Measurements from ENCODE around the gene MAEA.
A peak's percentile ranks its signal among the peaks of the same experiment; 100 is the strongest.
"Not testable (repeated sequence)": the region's sequence is repeated elsewhere in the genome, so short reads cannot be mapped to it uniquely, and the experiment has no call there.

Gene MAEA

DNA sequence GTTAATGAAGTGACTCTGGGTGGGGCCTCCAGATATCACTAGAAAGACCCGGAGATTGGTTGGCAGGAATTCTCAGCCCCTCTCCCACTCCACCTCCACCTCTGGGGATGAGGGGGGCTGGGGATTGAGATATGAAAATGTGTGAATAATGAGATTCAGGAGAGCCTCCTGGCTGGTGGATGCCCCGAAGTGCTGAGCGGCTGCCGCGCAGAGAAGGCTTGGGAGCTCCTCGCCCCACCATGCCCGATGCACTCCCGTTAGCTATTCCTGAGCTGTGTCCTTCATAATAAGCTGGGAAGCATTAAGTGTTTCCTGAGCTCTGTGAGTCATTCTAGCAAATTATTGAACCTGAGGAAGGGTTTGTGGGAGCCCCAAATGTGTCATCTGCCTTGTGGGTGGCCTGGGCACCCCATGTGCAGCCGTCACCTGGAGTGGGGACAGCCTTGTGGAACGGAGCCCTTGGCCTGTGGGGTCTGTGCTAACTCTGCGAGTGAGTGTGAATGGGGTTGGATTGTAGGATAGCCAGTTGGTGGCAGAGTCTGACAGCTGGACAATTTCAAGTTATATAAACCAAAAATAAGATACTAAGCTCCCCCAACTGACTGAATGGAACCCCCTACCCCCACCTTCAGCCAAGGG lies 4.4 kb upstream of the MAEA start:
- no peak for DNase-seq

DNA sequence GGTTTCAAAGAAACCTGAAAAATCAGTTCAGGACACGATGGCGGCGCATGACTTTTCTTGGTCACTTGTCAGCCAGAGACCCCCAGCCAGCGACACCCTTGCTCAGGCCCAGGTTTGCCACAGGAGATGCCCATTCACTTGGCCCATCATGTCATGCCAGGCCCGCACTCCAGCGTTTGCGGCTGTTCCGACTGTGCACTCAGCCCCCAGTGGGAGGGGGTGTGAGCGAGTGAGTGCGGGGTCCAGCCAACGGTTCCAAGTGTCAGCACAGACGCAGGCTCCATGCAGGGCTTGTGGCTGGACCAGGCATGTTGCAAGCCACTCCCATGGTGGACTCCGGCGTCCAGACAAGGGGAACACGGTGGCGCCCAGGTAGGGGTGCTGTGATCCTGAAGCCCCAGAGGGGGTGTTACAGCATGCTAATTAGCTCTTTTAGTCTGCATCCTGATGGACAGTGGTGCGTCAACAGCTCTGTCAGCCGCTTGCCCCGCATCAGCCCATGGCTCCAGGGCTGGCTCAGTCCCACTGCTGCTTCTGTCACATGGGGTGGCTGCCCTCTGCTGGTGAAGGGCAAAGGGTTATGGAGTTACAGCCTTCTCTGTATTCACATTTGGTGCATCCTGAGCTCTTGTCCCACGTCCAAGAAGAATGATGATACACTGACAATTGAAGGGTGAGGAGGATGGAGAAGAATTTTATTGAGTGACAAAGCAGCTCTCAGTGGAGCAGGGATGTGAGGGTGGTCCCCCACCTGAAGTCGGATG lies 3.7 kb upstream of the MAEA start:
- DNase-seq, result no peak

DNA sequence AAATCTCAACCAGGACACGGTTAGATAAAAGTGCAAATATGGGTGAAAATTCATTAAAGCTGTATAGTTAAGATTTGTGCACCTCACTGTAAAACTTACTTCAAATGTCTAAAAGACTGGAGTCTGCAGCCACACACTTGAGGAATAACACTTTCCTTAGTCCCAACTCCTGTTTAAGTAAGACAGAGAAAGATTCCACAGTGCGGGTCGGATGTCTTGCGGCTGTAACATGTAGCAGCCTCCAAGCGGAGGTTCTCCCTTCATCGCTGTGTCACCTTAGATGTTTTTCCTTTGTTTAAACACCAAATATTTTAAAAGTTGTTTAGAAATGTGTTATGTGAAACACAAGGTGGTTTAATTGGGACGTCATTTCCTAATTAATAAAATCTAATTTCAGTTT lies 905 bp upstream of the MAEA start:
- DNase-seq, result no peak

DNA sequence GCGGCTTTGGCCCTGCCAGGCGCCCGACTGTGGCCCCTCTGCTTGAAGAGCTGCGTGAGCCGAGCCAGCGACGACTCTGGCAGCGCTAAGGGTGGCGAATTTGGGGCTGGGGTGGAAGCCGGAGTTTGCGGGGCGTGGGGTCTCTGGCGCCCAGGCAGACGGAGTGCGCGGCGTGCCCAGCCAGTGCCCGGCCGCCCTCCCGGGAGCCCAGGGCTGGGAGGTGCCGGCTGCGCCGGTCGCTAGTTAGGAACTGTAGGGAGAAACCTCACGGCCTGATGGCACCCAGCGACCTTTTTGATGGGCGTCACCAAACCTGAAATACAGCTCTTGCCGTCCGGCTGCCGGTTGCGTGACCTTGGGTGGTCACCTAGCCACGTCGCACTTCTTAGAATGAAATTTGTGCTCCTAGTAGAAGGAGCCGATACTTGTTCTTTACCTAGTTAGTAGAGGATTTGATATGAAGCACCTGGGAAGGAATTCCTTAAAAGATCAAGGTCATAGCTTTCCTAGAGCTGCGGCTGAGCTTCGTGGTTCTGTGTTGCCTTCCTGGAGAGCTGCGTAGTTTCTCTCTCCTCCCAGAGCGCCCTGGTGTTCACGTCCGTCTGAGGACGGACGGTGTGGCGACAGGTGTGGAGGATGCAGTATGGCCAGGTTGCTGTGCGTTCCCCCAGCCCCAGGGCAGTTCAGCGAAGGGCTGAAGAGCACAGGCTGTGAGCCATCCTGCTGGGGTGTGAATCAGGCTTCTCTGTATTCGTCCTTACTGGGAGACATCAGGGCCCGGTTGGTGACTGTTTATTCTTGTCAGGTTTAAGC lies 680 bp downstream of the MAEA start:
- no peak for DNase-seq

DNA sequence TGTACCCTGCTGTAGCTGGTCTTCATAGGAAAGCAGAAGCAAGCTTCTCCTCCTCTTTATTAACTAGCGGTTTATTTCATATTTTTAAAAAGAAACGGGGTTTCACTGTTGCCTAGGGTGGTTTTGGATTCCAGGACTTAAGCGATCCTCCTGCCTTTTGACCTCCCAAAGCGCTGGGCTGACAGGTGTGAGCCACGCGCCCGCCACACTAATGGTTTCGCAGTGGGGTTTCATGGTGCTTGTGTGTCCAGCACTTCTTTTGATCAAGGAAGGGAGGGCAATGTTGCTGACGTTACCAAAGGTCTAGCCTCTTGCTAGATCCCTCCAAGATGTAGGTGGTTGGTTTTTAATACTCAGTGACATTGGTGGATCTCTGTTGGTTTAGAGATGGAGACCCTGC lies 1.4 kb downstream of the MAEA start:
- DNase-seq, result no peak

DNA sequence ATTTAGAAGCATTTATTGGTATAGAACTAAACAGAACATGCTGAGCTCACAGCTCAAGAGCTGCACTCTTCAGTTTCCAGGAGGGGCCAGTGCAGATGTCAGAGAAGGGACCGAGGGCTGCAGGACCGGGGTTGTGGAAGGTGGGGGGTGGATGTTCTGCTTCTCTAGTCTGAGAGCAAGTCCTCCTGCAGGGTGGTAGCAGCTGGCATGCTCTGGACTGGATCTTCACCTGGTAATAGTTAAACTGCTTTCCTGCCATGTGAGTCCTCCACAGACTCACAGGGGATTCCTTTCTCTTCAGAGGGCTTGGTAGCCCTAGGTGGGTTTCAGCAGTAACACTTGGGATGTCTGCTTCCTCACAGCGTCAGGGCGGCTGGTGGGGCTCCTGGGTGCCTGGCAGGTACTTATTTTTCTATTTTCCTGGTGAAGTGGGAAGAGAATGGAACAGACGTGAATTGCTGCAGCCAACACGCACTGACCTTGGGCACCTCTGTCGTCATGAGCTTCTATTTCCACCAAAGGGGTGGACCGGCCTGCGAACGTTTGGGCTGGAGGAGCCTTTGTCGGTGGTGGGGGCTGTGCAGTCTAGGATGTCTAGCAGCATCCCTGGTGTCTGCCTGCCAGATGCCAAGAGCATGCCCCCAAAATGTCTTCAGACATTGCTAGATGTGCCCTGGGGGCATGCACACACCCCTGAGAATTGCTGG lies 2.5 kb downstream of the MAEA start:
- no peak for DNase-seq

DNA sequence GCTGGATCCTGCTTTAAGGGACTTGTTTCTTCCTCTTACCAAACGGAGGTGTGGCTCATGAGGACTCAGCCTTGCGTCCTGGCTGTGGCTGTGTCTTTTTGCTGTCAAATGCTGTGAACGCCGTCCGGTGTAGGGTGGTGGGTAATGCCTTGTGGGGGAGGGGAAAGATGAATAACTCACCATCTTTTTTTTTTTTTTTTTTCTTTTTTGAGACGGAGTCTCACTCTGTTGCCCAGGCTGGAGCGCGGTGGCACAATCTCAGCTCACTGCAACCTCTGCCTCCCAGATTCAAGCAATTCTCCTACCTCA lies 3.0 kb downstream of the MAEA start:
- DNase-seq, result not testable (repeated sequence)

DNA sequence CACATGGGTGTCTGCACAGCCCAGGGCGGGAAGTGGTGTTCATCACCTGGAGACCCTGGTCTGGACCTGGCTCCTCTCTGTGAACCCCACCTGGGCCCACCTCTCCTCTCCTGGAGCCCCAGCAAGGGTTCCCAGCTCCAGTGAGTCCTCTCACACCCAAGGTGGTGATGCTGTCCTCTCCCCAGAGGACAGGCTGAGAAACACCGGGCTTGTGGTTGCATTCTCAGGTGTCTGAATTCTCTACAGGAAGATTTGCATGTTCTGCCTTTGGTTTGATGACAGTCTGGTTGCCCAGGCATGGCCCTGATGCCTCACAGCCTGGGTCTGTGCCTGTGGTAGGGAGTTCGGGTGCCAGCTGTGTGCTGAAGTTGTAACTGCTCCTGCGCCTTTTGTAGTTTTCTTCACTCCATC lies 3.8 kb downstream of the MAEA start:
- no peak for DNase-seq

DNA sequence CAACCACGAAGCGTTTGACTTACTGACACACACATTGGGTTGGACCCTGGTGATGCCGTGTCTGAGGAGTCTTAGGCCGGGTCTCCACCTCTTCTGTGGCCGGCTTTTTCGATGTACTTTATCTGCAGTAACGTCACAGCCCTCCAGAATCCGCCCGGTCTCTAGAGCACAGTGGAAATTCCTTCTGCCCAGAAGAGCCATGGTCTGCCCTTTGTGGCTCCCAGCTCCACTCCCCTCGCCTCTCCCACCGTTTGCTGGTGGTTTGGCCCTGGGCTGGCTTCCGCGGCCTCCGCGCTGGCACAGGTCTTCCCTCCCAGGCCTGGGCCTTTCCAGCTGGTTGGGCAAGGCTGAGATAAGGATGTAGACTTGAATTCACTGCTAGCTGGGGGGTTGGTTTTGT lies 4.3 kb downstream of the MAEA start:
- DNase-seq, result peak; percentile 81

DNA sequence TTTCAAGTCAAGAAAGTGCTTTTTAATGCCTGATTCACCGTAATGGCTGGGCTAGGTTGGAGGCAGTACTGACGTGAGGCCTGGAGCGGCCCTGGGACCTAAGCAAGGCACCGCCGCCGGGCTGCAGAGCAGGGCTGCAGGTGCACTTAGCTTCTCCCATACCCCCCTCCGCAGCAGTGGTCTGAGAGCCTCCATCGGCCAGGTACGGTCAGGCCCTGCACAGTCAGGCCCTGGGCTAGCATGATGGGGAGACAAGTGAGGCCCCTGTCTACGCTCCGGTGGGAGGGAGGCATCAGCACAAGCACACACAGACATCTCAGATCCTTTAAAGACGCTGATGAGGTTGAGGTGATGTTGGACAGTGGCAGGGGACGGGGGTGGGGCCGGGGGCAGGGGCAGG lies 4.7 kb downstream of the MAEA start:
- no peak for DNase-seq

DNA sequence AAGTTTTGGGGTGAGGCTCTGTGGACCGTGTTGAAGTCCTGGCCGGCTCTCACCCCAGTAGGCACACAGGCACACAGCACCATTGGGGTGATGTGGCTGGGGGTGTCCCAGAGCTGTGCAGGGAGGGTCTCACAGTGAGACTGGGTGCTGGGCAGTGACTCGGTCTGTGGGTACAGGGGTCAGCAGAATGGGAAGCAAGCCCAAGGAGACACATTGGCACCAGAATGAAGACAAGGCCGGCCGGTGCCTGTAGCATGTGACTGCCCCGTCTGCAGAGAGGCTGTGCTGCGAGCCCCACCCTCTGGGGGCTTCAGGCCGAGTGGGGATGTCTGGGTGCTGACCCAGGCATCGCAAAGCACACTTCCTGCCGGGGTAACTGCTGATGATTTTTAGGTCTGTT lies 5.2 kb downstream of the MAEA start:
- no peak for DNase-seq

DNA sequence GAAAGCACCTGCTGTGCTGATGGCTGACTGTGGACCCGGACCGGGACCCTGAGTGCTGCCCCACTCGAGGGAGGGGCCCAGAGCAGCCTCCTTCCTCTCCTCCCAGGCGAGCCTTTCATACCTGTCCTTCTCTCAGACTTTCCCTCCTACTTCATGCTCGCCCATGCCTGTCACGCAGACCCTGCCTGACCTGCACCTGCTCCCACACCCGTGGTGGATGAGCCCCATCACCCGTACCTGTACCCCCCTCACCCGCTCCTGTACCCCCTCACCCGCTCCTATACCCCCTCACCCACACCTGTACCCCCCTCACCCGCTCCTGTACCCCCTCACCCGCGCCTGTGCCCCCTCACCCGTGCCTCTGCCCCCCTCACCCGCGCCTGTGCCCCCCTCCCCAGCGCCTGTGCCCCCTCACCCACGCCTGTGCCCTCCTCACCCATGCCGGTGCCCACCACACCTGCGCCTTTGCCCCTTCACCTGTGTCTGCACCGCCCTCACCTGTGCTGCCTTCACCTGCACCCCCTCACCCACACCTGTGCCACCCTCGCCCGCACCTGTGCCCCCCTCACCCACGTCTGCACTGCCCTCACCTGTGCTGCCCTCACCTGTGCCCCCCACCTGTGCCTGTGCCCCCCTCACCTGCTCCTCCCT lies 5.8 kb downstream of the MAEA start:
- no peak for DNase-seq

DNA sequence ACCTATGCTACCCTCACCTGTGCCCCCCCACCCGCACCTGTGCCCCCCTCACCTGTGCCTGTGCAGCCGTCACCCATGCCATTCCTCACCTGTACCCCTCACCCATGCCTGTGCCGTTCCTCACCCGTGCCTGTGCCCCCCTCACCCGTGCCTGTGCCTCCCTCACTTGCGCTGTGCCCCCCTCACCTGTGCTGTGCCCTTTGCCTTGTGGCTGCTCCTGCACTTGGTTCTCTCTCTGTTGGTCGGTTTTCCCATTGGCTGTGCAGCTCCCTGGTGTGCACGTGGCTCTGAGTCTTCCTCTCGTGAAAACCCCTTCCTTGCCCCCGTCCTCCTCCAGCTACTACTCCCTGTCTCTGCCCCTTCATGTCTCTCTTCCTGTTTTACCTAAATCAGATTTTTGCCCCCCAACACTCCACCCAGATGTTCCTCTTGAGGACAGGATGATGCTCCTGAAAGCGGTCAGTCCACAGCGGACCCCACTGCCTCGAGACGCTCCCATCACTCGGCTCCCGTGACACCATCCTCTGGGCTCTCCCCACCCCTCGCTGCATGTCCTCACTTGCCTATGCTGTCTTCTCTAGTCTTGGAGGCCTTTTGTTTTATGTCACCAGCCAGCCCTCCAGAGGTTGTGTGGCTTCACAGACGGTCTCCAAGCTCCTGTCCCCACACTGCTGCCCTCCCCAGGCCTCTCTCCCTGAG lies 6.8 kb downstream of the MAEA start:
- no peak for DNase-seq

DNA sequence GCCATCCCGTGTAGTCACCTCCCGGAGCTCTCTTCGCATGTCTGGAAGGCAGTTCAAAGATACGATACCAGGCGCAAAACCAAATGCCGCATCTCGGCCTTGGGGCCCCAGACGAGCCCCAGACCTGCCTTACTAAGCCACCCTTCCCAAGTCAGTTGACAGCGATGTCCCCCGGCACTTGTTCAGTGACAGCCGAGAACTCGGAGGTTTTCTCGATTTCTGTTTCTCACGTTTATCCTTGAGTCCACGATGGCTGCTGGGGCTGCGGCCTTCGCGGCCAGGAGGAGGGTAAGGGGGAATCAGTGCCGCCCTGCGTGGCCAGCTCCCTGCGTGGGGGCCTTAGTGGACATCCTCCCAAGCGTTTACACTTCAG lies 7.3 kb downstream of the MAEA start:
- DNase-seq, result no peak

DNA sequence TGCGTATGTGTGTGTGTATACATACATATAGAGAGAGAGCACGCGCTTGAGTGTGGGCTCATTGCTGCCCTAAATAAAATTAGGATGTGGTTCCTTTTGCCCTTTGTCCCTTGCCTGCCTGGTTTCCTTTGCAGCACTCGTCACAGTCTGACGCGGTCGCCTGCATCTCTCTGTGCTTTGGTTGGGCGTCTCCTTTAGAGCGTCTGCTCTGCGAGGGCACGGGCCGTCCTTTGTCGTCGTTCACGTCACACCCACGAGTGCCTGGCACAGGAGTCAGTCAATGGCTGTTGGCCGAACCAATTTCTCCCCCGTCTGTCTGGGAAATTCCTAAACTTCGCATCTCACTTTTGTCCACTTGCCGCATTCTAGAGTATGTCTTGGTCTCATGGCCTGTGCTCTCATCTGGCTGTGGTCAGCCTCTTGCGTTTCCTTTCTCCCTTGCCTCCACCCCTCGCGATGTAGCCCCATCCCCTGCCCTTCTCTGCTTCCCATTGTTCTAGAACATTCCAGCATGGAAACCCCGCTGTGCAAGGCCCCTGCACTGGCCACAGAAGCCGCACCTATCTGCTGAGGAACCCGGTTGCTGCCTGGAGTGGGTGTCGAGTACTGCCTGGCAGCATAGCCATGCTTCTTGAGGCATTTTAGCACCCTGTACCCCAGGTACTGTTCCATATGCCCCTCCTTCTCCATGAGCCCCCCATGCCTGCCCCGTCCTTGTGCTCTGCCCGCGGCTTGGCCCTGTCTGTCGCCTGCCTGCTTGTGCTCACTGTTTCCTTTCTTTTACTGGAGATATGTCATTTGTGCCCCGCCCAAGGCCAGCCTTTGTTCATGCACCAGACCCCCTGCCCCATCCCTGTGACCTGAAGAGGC lies 8.0 kb downstream of the MAEA start:
- DNase-seq, result no peak

DNA sequence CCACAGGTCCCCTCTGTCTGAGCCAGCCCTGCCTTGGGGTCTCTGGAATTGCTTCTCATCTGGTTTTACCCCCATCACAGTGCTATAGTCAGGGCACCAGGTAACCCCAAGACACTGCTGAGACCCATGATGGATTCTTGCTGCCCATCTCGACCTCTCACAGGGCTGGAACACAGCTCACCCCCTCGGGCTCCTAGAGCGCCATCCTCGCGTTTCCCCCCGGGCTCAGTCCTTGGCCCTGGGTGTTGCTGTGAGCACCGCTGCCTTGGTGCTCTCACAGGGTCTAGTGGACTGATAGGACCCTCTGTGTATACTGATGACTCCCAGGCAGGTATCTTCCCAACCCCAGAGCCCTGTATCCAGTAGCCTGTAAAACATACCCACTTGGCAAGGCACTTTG lies 8.8 kb downstream of the MAEA start:
- DNase-seq, result no peak

DNA sequence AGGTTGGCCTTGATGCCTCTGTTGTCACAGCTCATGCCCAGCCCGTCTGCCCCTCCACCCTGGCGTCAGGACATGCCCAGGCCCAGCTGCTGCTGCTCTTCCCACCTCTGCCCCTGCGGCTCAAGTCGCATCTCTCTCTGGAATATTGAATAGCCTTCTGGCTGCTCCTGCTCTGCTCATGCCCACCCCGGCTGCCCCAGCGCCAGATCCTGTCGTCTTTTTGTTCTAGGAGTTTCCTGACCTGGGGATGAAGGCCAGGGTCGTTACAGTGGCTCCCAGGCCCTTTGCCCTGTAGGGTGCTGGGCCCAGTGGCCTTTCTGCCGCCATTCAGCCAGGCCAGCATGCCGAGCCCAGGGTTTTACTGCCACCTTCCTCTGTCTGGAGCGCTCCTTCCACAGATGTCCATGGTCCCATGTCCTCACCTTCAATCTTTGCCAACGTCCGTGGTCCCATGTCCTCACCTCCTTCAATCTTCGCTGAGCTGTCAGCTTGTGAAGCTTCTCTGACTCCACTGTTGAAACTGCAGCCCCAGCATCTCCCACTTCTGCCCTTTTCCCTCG lies 9.7 kb downstream of the MAEA start:
- DNase-seq, result no peak

DNA sequence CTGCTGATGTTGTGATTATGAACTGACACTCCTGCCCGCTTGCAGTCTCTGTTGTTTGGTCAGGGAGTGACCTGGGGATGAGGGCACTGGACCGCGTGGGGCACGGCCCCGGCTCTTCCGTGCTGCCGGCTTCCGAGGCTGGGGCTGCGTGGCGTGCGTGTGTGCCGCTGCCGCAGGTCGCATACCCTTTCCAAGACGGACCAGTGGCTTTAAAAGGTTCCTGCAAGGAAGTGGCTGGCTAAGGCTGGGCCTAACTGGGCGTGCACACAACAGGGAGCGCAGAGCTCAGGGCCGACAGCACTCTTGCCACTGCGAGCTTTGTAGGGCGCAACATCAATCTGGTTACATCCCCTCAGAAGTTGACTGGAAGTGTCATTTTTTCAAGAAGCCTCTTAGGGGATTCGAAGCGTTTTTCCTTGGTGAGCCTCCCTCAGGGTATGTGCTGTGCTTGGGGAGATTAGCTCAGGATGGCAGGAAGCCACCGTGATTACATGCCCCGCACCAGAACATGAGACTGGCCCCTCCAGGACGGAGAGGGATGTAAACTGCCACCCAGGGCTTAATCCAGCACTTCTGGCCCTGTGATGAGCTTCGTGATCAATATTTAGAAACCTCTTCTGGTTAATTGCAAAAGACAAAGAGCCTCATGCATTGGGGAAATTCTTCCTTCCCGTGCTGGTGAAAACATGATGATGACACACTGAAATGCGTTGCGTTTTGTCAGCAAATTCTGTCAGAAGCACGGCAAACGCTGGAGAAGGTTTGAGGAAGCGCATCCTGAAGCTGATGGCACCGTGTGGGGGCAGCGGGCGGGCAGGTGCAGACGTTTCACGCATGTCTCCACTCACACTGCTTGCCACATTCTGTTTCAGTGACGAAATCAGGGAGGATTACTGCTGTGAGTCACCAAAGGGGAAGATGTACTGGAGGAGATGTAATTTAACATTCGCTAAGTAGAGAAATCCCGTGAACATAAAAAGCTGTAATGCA lies 11.1 kb downstream of the MAEA start:
- peak; percentile 97 for DNase-seq

DNA sequence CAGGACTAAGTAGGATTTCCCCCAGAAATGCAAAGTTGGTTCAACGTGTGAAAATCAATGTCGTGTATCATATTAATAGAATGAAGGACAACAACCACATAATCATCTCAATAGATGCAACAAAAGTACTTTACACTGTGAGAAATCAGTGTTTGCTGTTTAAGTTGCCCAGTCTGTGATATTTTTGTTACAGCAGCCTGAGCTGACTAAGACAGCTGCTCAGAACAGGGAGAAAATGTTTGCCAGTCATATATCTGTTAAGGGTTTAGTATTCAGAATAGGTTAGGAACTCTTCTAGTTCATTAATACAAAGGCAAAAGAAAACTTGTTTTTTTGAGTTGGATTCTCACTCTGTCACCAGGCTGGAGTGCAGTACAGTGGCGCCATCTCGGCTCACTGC lies 12.5 kb downstream of the MAEA start:
- no peak for DNase-seq

DNA sequence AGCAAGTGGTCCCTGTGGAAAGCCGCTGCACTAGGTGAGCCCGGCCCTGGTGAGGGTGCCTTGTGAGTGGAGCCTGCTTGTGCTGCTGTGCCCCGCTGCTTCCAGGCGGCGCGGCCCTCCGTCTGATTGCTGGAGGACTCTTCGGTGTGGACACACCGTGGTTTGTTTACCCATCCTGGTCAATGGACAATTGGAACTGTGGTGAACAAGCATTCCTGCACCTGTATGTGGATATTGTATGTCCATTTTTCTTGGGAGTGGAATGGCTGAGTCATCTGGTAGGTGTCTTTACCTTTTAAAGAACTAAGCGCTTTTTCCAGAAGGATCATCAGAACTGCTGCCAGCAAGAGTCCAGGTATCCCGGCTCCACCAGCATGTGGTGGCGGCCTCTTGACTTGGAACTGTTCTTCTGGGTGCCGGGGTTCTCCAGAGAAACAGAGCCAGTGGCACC lies 15.6 kb downstream of the MAEA start:
- no peak for DNase-seq
